MM.1S (cell line): ENCODE measurements around the gene PHACTR1.
"Not testable (repeated sequence)": the region's sequence is repeated elsewhere in the genome, so short reads cannot be mapped to it uniquely, and the experiment has no call there.

Experiments used
- DNase-seq: peaks from one replicate; pipeline ENCODE4 v3.0.0-alpha.2; 2015
- H2AFZ ChIP-seq: fragments of 300-600 bp; sonication (generic); 2 replicates; pipeline ENCODE4 v1.6.0; 2016; ENCODE audit warnings: antibody characterized with exemption, low read length
- H3F3A ChIP-seq: fragments of 300-600 bp; sonication (generic); 2 replicates; pipeline ENCODE4 v1.6.1; 2016; ENCODE audit warnings: mild to moderate bottlenecking, antibody characterized with exemption, low read length, moderate library complexity, mixed read lengths; ENCODE audit not compliant: insufficient read depth
- H3K27ac ChIP-seq: fragments of 300-600 bp; sonication (generic); 2 replicates; pipeline ENCODE4 v1.5.1; 2016; ENCODE audit warnings: mild to moderate bottlenecking, low read length
- H3K27me3 ChIP-seq: fragments of 300-600 bp; sonication (generic); replicated peaks from 2 replicates; pipeline ENCODE4 v1.6.0; 2016; ENCODE audit warnings: low read length; ENCODE audit not compliant: insufficient read depth
- H3K36me3 ChIP-seq: fragments of 300-600 bp; sonication (generic); replicated peaks from 2 replicates; pipeline ENCODE4 v1.6.1; 2016; ENCODE audit warnings: mild to moderate bottlenecking, low read length, mixed read lengths; ENCODE audit not compliant: insufficient read depth
- H3K4me1 ChIP-seq: fragments of 300-600 bp; sonication (generic); 2 replicates; pipeline ENCODE4 v1.6.1; 2016; ENCODE audit warnings: low read length, mixed read lengths
- H3K4me2 ChIP-seq: fragments of 300-600 bp; sonication (generic); 2 replicates; pipeline ENCODE4 v1.6.0; 2016; ENCODE audit warnings: low read depth, low read length
- H3K4me3 ChIP-seq: fragments of 300-600 bp; sonication (generic); 2 replicates; pipeline ENCODE4 v1.5.1; 2016; ENCODE audit warnings: low read length, mixed read lengths
- H3K79me2 ChIP-seq: fragments of 300-600 bp; sonication (generic); 2 replicates; pipeline ENCODE4 v1.6.1; 2016; ENCODE audit warnings: mixed run types, low read length, mixed read lengths
- H3K9ac ChIP-seq: fragments of 300-600 bp; sonication (generic); 2 replicates; pipeline ENCODE4 v1.6.1; 2016; ENCODE audit warnings: low read length, mixed read lengths
- H3K9me2 ChIP-seq: fragments of 300-600 bp; sonication (generic); replicated peaks from 2 replicates; pipeline ENCODE4 v1.6.1; 2016; ENCODE audit warnings: mild to moderate bottlenecking, low read length, mixed read lengths; ENCODE audit not compliant: insufficient read depth
- H3K9me3 ChIP-seq: fragments of 300-600 bp; sonication (generic); replicated peaks from 2 replicates; pipeline ENCODE4 v1.6.1; 2016; ENCODE audit warnings: mild to moderate bottlenecking, low read length, mixed read lengths; ENCODE audit not compliant: insufficient read depth
- H4K20me1 ChIP-seq: fragments of 300-600 bp; sonication (generic); 2 replicates; pipeline ENCODE4 v1.6.1; 2016; ENCODE audit warnings: mild to moderate bottlenecking, low read length, moderate library complexity, mixed read lengths; ENCODE audit not compliant: insufficient read depth
- CTCF ChIP-seq: fragments of 300-600 bp; sonication (generic); IDR thresholded peaks from 2 replicates; pipeline ENCODE4 v1.5.1; 2016; ENCODE audit warnings: antibody characterized with exemption, low read length, mixed read lengths
- EZH2 ChIP-seq: fragments of 300-600 bp; sonication (generic); optimal IDR thresholded peaks from 2 replicates; pipeline ENCODE3; 2017; ENCODE audit warnings: low read depth, mild to moderate bottlenecking, antibody characterized with exemption, low read length, mixed read lengths
- EZH2phosphoT487 ChIP-seq: fragments of 300-600 bp; sonication (generic); IDR thresholded peaks from 2 replicates; pipeline ENCODE4 v1.6.1; 2018; ENCODE audit warnings: antibody characterized with exemption, low read length

The PHACTR1 gene

GRCh38 chr6:13242178-13242577 lies 525.6 kb downstream of the PHACTR1 start:
- H3K9me2 ChIP-seq, result no peaks in the 10 kb centered on the region
- H3K9me3 ChIP-seq, result no peaks in the 10 kb centered on the region
- H3K4me3 ChIP-seq, result no peak overlapping the region
- no peaks in the 10 kb centered on the region for H3K4me1 ChIP-seq
- H3K36me3 ChIP-seq, result no peaks in the 10 kb centered on the region
- H2AFZ ChIP-seq, result no peak overlapping the region
- H4K20me1 ChIP-seq, result no peaks in the 10 kb centered on the region
- H3K79me2 ChIP-seq, result no peaks in the 10 kb centered on the region
- H3K27ac ChIP-seq, result no peak overlapping the region
- no peak overlapping the region for H3K4me2 ChIP-seq
- H3F3A ChIP-seq, result no peaks in the 10 kb centered on the region
- no peaks in the 10 kb centered on the region for H3K27me3 ChIP-seq
- DNase-seq, result no peak
- no peak overlapping the region for H3K9ac ChIP-seq
- TF ChIP-seq EZH2 (no peak), EZH2phosphoT487 (no peak), CTCF (no peak)

DNA sequence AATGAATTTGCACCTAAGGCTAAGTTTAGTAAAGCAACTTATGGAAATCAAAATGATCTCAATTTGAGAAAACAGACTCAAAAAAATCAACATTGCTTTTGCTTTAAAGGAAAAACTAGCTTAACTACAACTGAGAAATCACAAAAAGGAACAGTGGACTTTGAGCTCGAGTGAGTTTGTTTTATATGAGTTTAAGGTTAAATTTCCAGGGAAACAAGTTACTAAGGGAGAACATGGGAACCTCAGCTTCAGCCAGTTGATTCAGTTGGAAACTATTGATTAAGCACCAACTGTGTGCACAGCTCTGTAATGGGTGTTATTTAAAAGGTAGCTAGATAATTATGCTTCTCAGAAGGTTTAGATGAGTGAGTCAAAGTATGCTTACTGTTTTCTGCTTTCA lies 526.0 kb downstream of the PHACTR1 start:
- no peak for DNase-seq
- Histone ChIP-seq H3K79me2 (no peaks in the 10 kb centered on the region), H3K9ac (no peak overlapping the region), H3K4me1 (no peaks in the 10 kb centered on the region), H3K4me2 (no peak overlapping the region), H2AFZ (no peak overlapping the region), H3K36me3 (no peaks in the 10 kb centered on the region), H3K27ac (no peak overlapping the region), H3K9me2 (no peaks in the 10 kb centered on the region), H3F3A (no peaks in the 10 kb centered on the region), H3K4me3 (no peak overlapping the region), H3K27me3 (no peaks in the 10 kb centered on the region), H3K9me3 (no peaks in the 10 kb centered on the region), H4K20me1 (no peaks in the 10 kb centered on the region)
- TF ChIP-seq EZH2 (no peak), CTCF (no peak)

- no peak overlapping the region for H3K4me3 ChIP-seq
- H3K36me3 ChIP-seq, result no peaks in the 10 kb centered on the region
- H3K9ac ChIP-seq, result no peak overlapping the region
- DNase-seq, result no peak
- H3K9me3 ChIP-seq, result no peaks in the 10 kb centered on the region
- H3K9me2 ChIP-seq, result no peaks in the 10 kb centered on the region
- H2AFZ ChIP-seq, result no peak overlapping the region
- no peaks in the 10 kb centered on the region for H3K4me1 ChIP-seq
- no peak overlapping the region for H3K4me2 ChIP-seq
- no peak for TF ChIP-seq EZH2
- no peak for TF ChIP-seq EZH2phosphoT487
- TF ChIP-seq CTCF, result no peak
- no peaks in the 10 kb centered on the region for H4K20me1 ChIP-seq
- no peaks in the 10 kb centered on the region for H3K79me2 ChIP-seq
- H3K27ac ChIP-seq, result no peak overlapping the region
- H3F3A ChIP-seq, result no peaks in the 10 kb centered on the region
- H3K27me3 ChIP-seq, result no peaks in the 10 kb centered on the region
Measured at GRCh38 chr6:13243033-13243432, 526.5 kb downstream of the PHACTR1 start.

DNA sequence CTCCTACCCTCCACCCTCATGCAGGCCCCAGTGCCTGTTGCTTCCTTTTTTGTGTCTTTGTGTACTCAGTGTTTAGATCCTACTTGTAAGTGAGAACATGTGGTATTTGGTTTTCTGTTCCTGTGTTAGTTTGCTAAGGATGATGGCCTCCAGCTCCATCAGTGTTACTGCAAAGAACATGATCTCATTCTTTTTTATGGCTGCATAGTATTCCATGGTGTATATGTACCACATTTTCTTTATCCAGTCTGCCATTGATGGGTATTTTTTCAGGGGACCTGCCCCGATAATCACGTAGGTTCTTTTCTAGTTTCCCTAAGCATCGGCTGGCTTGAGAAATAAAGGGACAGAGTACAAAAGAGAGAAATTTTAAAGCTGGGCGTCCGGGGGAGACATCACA lies 527.2 kb downstream of the PHACTR1 start:
- not testable (repeated sequence) for H3K79me2 ChIP-seq, H3K4me2 ChIP-seq

More for the DNA sequence above, 527.2 kb downstream of the PHACTR1 start:
- not testable (repeated sequence) for H3K36me3 ChIP-seq, H3K9me3 ChIP-seq, H3K27ac ChIP-seq, H3K9ac ChIP-seq, H4K20me1 ChIP-seq, H3K9me2 ChIP-seq, H2AFZ ChIP-seq, DNase-seq, H3F3A ChIP-seq, H3K4me3 ChIP-seq, H3K27me3 ChIP-seq, H3K4me1 ChIP-seq
